NCI-H345 treated with DMSO at 0.1 percent for 48 hours (cell line): ENCODE results near the gene ZBTB44.
A peak's percentile ranks its signal among the peaks of the same experiment; 100 is the strongest.
"Not testable (repeated sequence)": the region's sequence is repeated elsewhere in the genome, so short reads cannot be mapped to it uniquely, and the experiment has no call there.

Source experiments
- DNase-seq: peaks from one replicate; lab custom pipeline; 2025; ENCODE audit not compliant: unreplicated experiment; lab: John Stamatoyannopoulos, UW

The ZBTB44 gene

GRCh38 chr11:130199792-130200191, 114.9 kb downstream of the ZBTB44 start:
- no peak for DNase-seq

- no peak for DNase-seq
Observed at GRCh38 chr11:130198964-130199363, 115.8 kb downstream of the ZBTB44 start.

GRCh38 chr11:130198292-130198691, 116.4 kb downstream of the ZBTB44 start:
- no peak for DNase-seq

GRCh38 chr11:130197386-130198035, 117.2 kb downstream of the ZBTB44 start:
- no peak for DNase-seq

GRCh38 chr11:130194241-130195023, 120.3 kb downstream of the ZBTB44 start:
- no peak for DNase-seq

GRCh38 chr11:130193551-130193950, 121.2 kb downstream of the ZBTB44 start:
- not testable (repeated sequence) for DNase-seq

GRCh38 chr11:130192845-130193267, 121.9 kb downstream of the ZBTB44 start:
- no peak for DNase-seq

- DNase-seq, result no peak
Observed at GRCh38 chr11:130191896-130192295, 122.8 kb downstream of the ZBTB44 start.

GRCh38 chr11:130190371-130190881, 124.3 kb downstream of the ZBTB44 start:
- peak; percentile 75 for DNase-seq

- no peak for DNase-seq
Observed at GRCh38 chr11:130189492-130190210, 125.1 kb downstream of the ZBTB44 start.

GRCh38 chr11:130188585-130189347, 126.0 kb downstream of the ZBTB44 start:
- DNase-seq, result no peak

- no peak for DNase-seq
Observed at GRCh38 chr11:130188047-130188446, 126.7 kb downstream of the ZBTB44 start.

- no peak for DNase-seq
Observed at GRCh38 chr11:130187096-130187495, 127.6 kb downstream of the ZBTB44 start.

GRCh38 chr11:130183878-130184610, 130.7 kb downstream of the ZBTB44 start:
- no peak for DNase-seq

GRCh38 chr11:130181295-130182272, 133.1 kb downstream of the ZBTB44 start:
- peak; percentile 85 for DNase-seq

GRCh38 chr11:130180896-130181294, 133.8 kb downstream of the ZBTB44 start:
- DNase-seq, result no peak

GRCh38 chr11:130180491-130180890, 134.2 kb downstream of the ZBTB44 start:
- peak; percentile 40 for DNase-seq

GRCh38 chr11:130179396-130180306, 135.1 kb downstream of the ZBTB44 start:
- DNase-seq, result peak; percentile 68
